Activated T-cell treated with anti-CD3 and anti-CD28 coated beads, Interleukin-2, amount 50 U/mL, for 4 hours (primary cell): ENCODE results near the gene RNU2-63P. TPM values are rescaled to one million over a fixed set of nuclear protein-coding genes. Genes with fewer than 3 reads are reported as not detected.
"Not testable (repeated sequence)": the region's sequence is repeated elsewhere in the genome, so short reads cannot be mapped to it uniquely, and the experiment has no call there.

ENCODE experiments used
- ATAC-seq, 2 donors: fragments of 200-7000 bp; cut with Tn5 transposase; one replicate each; pipeline ENCODE4 v1.10.0; 2021
- DNase-seq: peaks from one replicate; pipeline ENCODE4 v3.0.0-alpha.2; 2020
- H3K27me3 Mint-ChIP-seq: one replicate; pipeline ENCODE4 v1.8.0; 2021; ENCODE audit warnings: low read depth, mixed read lengths
- H3K36me3 Mint-ChIP-seq: one replicate; pipeline ENCODE4 v1.8.0; 2022; ENCODE audit warnings: mixed read lengths; ENCODE audit not compliant: insufficient read depth
- H3K4me1 Mint-ChIP-seq: one replicate; pipeline ENCODE4 v1.8.0; 2021; ENCODE audit warnings: low read depth, mixed read lengths
- H3K4me3 Mint-ChIP-seq: one replicate; pipeline ENCODE4 v1.8.0; 2021; ENCODE audit warnings: mild to moderate bottlenecking, moderate library complexity, mixed read lengths
- H3K9me3 Mint-ChIP-seq: one replicate; pipeline ENCODE4 v1.8.0; 2021; ENCODE audit warnings: mixed read lengths
- total RNA-seq, 3 donors: library from RNA; stranded (reverse); gene quantifications; one replicate each; pipeline ENCODE4 v1.2.1, GENCODE V29; 2021

Gene RNU2-63P
- total RNA-seq, 3 donors from 2014 or later, result 27.8 to 49.1 (median 40.2) TPM

DNA sequence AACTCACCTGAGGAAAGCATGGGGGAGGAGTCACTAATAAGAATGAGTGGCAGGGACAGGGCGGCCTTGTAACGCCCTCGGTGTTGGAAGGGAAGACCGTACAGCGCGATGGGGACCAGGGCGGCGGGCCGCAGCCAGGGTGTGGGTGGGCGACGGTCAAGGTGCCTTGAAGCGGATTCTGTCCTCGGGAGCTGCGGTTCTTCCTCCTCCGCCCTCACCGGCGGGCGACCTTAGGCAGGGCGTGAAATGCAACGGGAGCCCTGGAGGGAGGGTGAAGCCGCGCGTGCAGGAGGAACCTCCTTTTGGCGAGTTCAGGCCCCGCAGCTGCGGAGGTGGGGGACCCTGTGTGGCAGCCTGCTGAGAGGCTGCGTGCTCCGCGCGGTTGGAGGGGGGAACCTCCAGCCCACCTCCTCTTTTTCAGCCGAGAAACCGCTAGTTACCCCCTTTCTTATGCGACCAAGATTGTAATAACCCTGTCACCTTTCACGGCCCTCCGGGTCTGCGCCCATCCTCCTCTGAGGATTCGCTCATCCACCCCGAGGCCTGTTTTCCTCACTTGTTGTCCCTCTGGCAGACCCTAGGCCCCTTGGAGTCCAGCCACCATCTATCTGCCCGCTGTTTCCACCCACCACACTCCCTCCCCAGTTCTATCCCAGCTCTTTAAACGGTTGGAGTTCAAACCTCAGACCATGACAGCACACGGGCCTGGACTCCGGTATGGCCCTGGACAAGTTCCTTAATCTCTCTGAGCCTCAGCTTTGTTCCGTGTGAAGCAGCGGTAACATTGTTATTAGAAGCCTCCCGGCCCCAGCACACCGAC lies 823 bp upstream of the RNU2-63P start:
- no peak for DNase-seq
- peak overlapping the region; percentile 96 for H3K4me3 Mint-ChIP-seq
- H3K27me3 Mint-ChIP-seq, result no peaks in the 10 kb centered on the region
- peak; percentile 47 to 55 for ATAC-seq
- H3K36me3 Mint-ChIP-seq, result no peaks in the 10 kb centered on the region
- no peaks in the 10 kb centered on the region for H3K9me3 Mint-ChIP-seq
- peaks cover 20% of the 10 kb centered on the region for H3K4me1 Mint-ChIP-seq

GRCh38 chr2:88011011-88011410 lies 5.3 kb downstream of the RNU2-63P start:
- no peaks in the 10 kb centered on the region for H3K36me3 Mint-ChIP-seq
- no peak for DNase-seq
- H3K4me3 Mint-ChIP-seq, result no peak overlapping the region
- H3K4me1 Mint-ChIP-seq, result peaks cover 5% of the 10 kb centered on the region
- H3K9me3 Mint-ChIP-seq, result no peaks in the 10 kb centered on the region
- H3K27me3 Mint-ChIP-seq, result no peaks in the 10 kb centered on the region
- ATAC-seq, result no peak

DNA sequence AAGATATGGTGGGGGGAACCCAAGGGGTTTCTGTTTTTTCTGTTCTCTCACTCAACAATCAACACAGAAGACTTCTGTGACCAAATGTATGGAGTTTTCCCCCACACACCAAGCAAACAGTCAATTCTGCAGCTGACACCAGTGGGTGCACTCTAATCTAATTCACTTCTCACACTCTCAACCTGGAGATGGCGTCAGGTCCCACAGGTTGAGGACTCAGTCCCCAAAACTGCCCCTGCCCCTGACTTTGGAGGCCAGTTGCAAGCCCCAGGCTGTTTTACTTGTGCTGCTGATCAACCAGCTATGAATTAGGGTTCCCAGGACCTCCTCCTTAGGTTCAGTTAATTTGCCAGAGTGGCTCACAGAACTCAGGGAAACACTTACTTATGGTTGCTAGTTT lies 6.2 kb downstream of the RNU2-63P start:
- Mint-ChIP-seq H3K4me3 (no peak overlapping the region), H3K27me3 (no peaks in the 10 kb centered on the region), H3K36me3 (no peaks in the 10 kb centered on the region), H3K4me1 (peaks cover 5% of the 10 kb centered on the region), H3K9me3 (no peaks in the 10 kb centered on the region)
- ATAC-seq (no peak), DNase-seq (no peak)

DNA sequence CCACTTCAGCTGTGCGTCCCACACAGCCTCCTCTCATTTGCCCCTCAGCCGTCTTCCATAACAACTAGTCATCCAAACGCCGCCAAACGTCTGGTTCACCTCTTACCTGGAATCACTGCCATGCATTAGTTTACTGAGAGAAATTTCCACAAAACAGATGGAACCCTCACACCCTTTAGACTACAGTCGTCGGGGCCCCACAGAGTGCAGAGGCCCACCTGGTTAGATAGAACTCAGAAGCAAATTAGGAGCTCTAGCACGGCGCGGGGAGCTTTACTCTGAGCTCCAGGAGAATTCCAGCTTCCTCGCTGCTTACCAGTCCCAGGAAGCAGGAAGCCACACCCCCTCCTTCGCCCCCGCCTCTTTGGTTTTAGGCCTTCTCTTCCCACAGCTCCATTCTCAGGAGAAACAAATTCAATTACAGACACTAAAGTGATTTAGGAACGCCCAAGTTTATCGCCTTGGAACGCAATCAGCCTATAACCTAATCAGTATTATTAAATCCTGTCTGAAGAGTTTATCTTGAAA lies 9.4 kb downstream of the RNU2-63P start:
- H3K27me3 Mint-ChIP-seq, result no peaks in the 10 kb centered on the region
- H3K9me3 Mint-ChIP-seq, result no peaks in the 10 kb centered on the region
- H3K4me3 Mint-ChIP-seq, result no peak overlapping the region
- H3K36me3 Mint-ChIP-seq, result no peaks in the 10 kb centered on the region
- no peak for DNase-seq
- ATAC-seq, result no peak
- peaks cover 2% of the 10 kb centered on the region for H3K4me1 Mint-ChIP-seq

- no peaks in the 10 kb centered on the region for H3K36me3 Mint-ChIP-seq
- H3K4me3 Mint-ChIP-seq, result no peak overlapping the region
- no peaks in the 10 kb centered on the region for H3K27me3 Mint-ChIP-seq
- no peak for ATAC-seq
- H3K4me1 Mint-ChIP-seq, result peaks cover 7% of the 10 kb centered on the region
- no peaks in the 10 kb centered on the region for H3K9me3 Mint-ChIP-seq
- no peak for DNase-seq
Measured at GRCh38 chr2:88005776-88006175, 10.6 kb downstream of the RNU2-63P start.

GRCh38 chr2:88003074-88003755 lies 13.1 kb downstream of the RNU2-63P start:
- ATAC-seq (no peak), DNase-seq (no peak)
- Mint-ChIP-seq H3K4me1 (peaks cover 7% of the 10 kb centered on the region), H3K9me3 (no peaks in the 10 kb centered on the region), H3K4me3 (no peak overlapping the region), H3K36me3 (no peaks in the 10 kb centered on the region), H3K27me3 (no peaks in the 10 kb centered on the region)

- ATAC-seq (no peak), DNase-seq (no peak)
- H3K9me3 Mint-ChIP-seq, result no peaks in the 10 kb centered on the region
- H3K27me3 Mint-ChIP-seq, result no peaks in the 10 kb centered on the region
- H3K36me3 Mint-ChIP-seq, result no peaks in the 10 kb centered on the region
- H3K4me1 Mint-ChIP-seq, result peaks cover 7% of the 10 kb centered on the region
- H3K4me3 Mint-ChIP-seq, result no peak overlapping the region
Measured at GRCh38 chr2:88002359-88002707, 14.0 kb downstream of the RNU2-63P start.

DNA sequence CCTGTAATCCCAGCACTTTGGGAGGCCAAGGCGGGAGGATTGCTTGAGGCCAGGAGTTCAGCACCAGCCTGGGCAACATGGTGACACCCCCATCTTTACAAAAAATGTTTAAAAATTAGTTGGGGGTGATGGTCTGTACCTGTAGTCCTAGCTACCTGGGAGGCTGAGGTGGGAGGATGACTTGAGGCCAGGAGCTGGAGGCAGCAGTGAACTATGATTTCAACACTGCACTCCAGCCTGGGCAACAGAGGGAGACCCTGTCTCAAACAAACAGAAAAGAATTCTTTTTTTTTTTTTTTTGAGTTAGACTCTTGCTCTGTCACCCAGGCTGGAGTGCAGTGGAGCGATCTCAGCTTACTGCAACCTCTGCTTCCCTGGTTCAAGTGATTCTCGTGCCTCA lies 15.9 kb downstream of the RNU2-63P start:
- not testable (repeated sequence) for H3K36me3 Mint-ChIP-seq, DNase-seq, ATAC-seq, H3K9me3 Mint-ChIP-seq, H3K4me3 Mint-ChIP-seq, H3K4me1 Mint-ChIP-seq, H3K27me3 Mint-ChIP-seq

DNA sequence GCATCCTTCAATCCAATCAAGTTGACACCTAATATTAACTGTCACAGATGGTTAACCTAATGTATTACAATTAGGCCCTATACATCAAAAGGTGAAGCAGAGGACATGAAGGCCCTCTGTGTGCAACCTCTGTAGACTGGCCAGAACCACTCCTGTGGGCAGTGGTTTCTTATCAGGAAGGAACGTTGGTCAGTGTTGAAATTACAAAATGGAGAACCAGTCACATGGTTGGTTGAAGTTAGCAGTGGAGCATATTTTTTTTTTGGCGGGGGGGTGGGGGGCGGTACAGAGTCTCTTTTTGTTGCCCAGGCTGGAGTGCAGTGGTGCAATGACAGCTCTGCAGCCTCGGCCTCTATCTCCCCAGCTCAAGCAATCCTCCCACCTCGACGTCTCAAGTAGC lies 19.8 kb downstream of the RNU2-63P start:
- H3K4me1 Mint-ChIP-seq, result peaks cover 1% of the 10 kb centered on the region
- DNase-seq (no peak), ATAC-seq (no peak)
- no peaks in the 10 kb centered on the region for H3K36me3 Mint-ChIP-seq
- H3K9me3 Mint-ChIP-seq, result no peaks in the 10 kb centered on the region
- H3K4me3 Mint-ChIP-seq, result no peak overlapping the region
- H3K27me3 Mint-ChIP-seq, result no peaks in the 10 kb centered on the region

- no peak for ATAC-seq
- H3K4me3 Mint-ChIP-seq, result no peak overlapping the region
- no peak for DNase-seq
- H3K4me1 Mint-ChIP-seq, result no peaks in the 10 kb centered on the region
- H3K27me3 Mint-ChIP-seq, result no peaks in the 10 kb centered on the region
- no peaks in the 10 kb centered on the region for H3K36me3 Mint-ChIP-seq
- no peaks in the 10 kb centered on the region for H3K9me3 Mint-ChIP-seq
Measured at GRCh38 chr2:87995756-87996155, 20.6 kb downstream of the RNU2-63P start.

- DNase-seq, H3K36me3 Mint-ChIP-seq, H3K27me3 Mint-ChIP-seq, H3K4me3 Mint-ChIP-seq, H3K9me3 Mint-ChIP-seq, ATAC-seq, H3K4me1 Mint-ChIP-seq: not testable (repeated sequence)
Measured at GRCh38 chr2:87994304-87994850, 22.0 kb downstream of the RNU2-63P start.

GRCh38 chr2:87992569-87992968 lies 23.8 kb downstream of the RNU2-63P start:
- H3K27me3 Mint-ChIP-seq, H3K36me3 Mint-ChIP-seq, ATAC-seq, H3K4me1 Mint-ChIP-seq, H3K4me3 Mint-ChIP-seq, H3K9me3 Mint-ChIP-seq, DNase-seq: not testable (repeated sequence)

DNA sequence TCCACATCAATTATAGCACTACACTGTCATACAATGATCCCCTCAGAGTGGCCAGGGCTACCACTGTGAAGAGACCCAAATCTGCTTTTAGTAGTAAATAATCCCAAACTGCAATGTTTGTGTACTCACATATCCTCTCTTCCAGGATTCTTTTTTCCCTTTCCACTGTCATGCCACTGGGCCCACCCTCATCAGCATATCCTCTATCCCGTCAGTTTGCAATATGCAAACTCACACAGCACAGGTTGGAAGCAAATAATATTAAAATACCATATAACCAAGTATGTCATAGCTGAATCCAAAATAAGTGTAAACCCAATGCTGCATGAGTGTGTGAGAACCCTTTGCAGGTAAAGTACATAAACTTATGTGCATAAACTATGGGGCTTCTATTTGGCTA lies 28.9 kb downstream of the RNU2-63P start:
- DNase-seq, result not testable (repeated sequence)

DNA sequence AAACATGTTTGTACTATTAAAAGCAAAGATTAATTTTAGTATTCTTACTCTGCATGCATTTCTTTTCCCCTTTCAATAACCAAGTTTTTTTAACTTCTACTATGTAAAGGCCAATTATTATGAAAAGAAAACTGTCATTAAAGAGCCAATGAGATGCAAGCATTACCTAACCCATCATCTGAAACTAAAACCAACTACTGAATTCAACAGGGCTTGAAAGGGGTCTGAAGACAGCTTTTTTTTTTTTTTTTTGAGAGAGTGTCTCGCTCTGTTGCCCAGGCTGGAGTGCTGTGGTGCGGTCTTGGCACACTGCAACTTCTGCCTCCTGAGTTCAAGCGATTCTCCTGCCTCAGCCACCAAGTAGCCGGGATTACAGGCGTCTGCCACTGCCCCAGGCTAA lies 30.4 kb downstream of the RNU2-63P start:
- not testable (repeated sequence) for DNase-seq, H3K4me1 Mint-ChIP-seq, H3K9me3 Mint-ChIP-seq, H3K36me3 Mint-ChIP-seq, ATAC-seq, H3K4me3 Mint-ChIP-seq, H3K27me3 Mint-ChIP-seq

More for the DNA sequence above, 28.9 kb downstream of the RNU2-63P start:
- H3K9me3 Mint-ChIP-seq, H3K27me3 Mint-ChIP-seq, H3K4me3 Mint-ChIP-seq, H3K36me3 Mint-ChIP-seq, ATAC-seq, H3K4me1 Mint-ChIP-seq: not testable (repeated sequence)

DNA sequence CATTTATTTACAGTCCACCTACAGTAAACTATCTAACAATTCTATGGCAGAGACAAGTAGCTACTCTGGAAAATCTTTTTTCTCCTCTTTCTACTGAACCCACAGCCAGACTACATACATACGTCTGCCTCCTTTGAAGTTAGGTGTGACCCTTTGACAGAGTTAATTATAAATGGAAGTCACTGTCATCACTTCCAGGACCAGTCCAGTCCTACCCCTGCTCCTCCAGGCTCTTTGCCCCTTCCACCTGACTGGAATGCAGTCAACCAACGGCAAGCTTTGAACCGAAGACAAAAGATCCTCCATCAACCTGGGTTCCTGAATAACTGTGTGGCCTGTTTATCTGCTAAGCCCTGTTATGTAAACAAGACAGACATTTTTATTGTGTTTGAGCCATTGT lies 35.2 kb downstream of the RNU2-63P start:
- H3K4me3 Mint-ChIP-seq, ATAC-seq, H3K36me3 Mint-ChIP-seq, H3K27me3 Mint-ChIP-seq, DNase-seq, H3K9me3 Mint-ChIP-seq, H3K4me1 Mint-ChIP-seq: not testable (repeated sequence)
